Parathyroid adenoma (tissue), 2 donors: ENCODE results near the gene SPSB2.
"Not testable (repeated sequence)": the region's sequence is repeated elsewhere in the genome, so short reads cannot be mapped to it uniquely, and the experiment has no call there.

Experiments used
- H2AFZ ChIP-seq: fragments of 300-600 bp; sonication (generic); one replicate; pipeline ENCODE4 v1.7.0; 2017; ENCODE audit warnings: antibody characterized with exemption, mild to moderate bottlenecking
- H3K27ac ChIP-seq: fragments of 300-600 bp; sonication (generic); one replicate; pipeline ENCODE4 v1.7.0; 2017
- H3K27me3 ChIP-seq: fragments of 300-600 bp; sonication (generic); one replicate; pipeline ENCODE4 v1.7.0; 2017; ENCODE audit warnings: low read length; ENCODE audit not compliant: control insufficient read depth, insufficient read depth
- H3K36me3 ChIP-seq: fragments of 300-600 bp; sonication (generic); one replicate; pipeline ENCODE4 v1.7.0; 2017; ENCODE audit warnings: low read length; ENCODE audit not compliant: control insufficient read depth, insufficient read depth
- H3K4me1 ChIP-seq: fragments of 300-600 bp; sonication (generic); one replicate; pipeline ENCODE4 v1.7.0; 2017; ENCODE audit warnings: control low read depth
- H3K4me2 ChIP-seq: fragments of 300-600 bp; sonication (generic); one replicate; pipeline ENCODE4 v1.7.0; 2017; ENCODE audit warnings: low read length
- H3K4me3 ChIP-seq: fragments of 300-600 bp; sonication (generic); one replicate; pipeline ENCODE4 v1.7.0; 2017; ENCODE audit warnings: low read depth, low read length
- H3K79me2 ChIP-seq: fragments of 300-600 bp; sonication (generic); one replicate; pipeline ENCODE4 v1.7.0; 2017; ENCODE audit warnings: control low read depth
- H3K9ac ChIP-seq: fragments of 300-600 bp; sonication (generic); one replicate; pipeline ENCODE4 v1.7.0; 2017; ENCODE audit warnings: mild to moderate bottlenecking
- H3K9me3 ChIP-seq: fragments of 300-600 bp; sonication (generic); one replicate; pipeline ENCODE4 v1.7.0; 2017; ENCODE audit warnings: low read length; ENCODE audit not compliant: control insufficient read depth
- CTCF ChIP-seq: fragments of 300-600 bp; sonication (generic); IDR thresholded peaks from one replicate; pipeline ENCODE4 v1.7.0; 2017; ENCODE audit warnings: antibody characterized with exemption, mild to moderate bottlenecking
- donor health status: primary hyperparathyroidism.

SPSB2 gene

GRCh38 chr12:6868211-6869048 lies 4.7 kb downstream of the SPSB2 start:
- H3K9me3 ChIP-seq: no peaks in the 10 kb centered on the region
- no peaks in the 10 kb centered on the region for H3K27me3 ChIP-seq
- H3K4me3 ChIP-seq: peak overlapping the region; percentile 99
- H3K4me2 ChIP-seq: peak overlapping the region; percentile 77
- H3K27ac ChIP-seq: peak overlapping the region; percentile 98
- H3K4me1 ChIP-seq: peaks cover 27% of the 10 kb centered on the region
- peak overlapping the region; percentile 97 for H3K9ac ChIP-seq
- H2AFZ ChIP-seq: peak overlapping the region; percentile 87
- H3K36me3 ChIP-seq: no peaks in the 10 kb centered on the region
- H3K79me2 ChIP-seq: no peaks in the 10 kb centered on the region
- no peak for TF ChIP-seq CTCF

GRCh38 chr12:6867413-6868210 lies 5.5 kb downstream of the SPSB2 start, which contains the start of gene TPI1:
TSS of gene TPI1 (plus strand) at chr12:6867531. CDS start at chr12:6867567, 36 bp downstream.
- peak within 1 kb of the TSS; percentile 86 for H3K4me2 ChIP-seq
- TF ChIP-seq CTCF: peak; percentile 13
- H3K36me3 ChIP-seq: no peaks in the 10 kb centered on the region

GRCh38 chr12:6866920-6867412 lies 6.1 kb downstream of the SPSB2 start:
- Histone ChIP-seq H2AFZ (peak overlapping the region; percentile 87), H3K36me3 (no peaks in the 10 kb centered on the region), H3K27ac (peak overlapping the region; percentile 98), H3K4me2 (peak overlapping the region; percentile 86), H3K79me2 (no peaks in the 10 kb centered on the region), H3K4me3 (peak overlapping the region; percentile 99), H3K27me3 (no peaks in the 10 kb centered on the region), H3K9me3 (no peaks in the 10 kb centered on the region), H3K4me1 (peaks cover 25% of the 10 kb centered on the region), H3K9ac (no peak overlapping the region)
- TF ChIP-seq CTCF: no peak

More at GRCh38 chr12:6867413-6868210, 5.5 kb downstream of the SPSB2 start, which contains the start of gene TPI1:
- H3K4me3 ChIP-seq: peak within 1 kb of the TSS; percentile 99
- H2AFZ ChIP-seq: peak within 1 kb of the TSS; percentile 87
- H3K9me3 ChIP-seq: no peaks in the 10 kb centered on the region
- H3K9ac ChIP-seq: peak within 1 kb of the TSS; percentile 97
- no peaks in the 10 kb centered on the region for H3K79me2 ChIP-seq
- no peaks in the 10 kb centered on the region for H3K27me3 ChIP-seq
- peak within 1 kb of the TSS; percentile 98 for H3K27ac ChIP-seq
- peaks cover 27% of the 10 kb centered on the region for H3K4me1 ChIP-seq

GRCh38 chr12:6866163-6866919 lies 6.8 kb downstream of the SPSB2 start:
- Histone ChIP-seq H2AFZ (peak overlapping the region; percentile 87), H3K4me1 (peaks cover 20% of the 10 kb centered on the region), H3K27ac (peak overlapping the region; percentile 98), H3K9ac (no peak overlapping the region), H3K9me3 (no peaks in the 10 kb centered on the region), H3K4me2 (peak overlapping the region; percentile 86), H3K27me3 (no peaks in the 10 kb centered on the region), H3K79me2 (no peaks in the 10 kb centered on the region), H3K36me3 (no peaks in the 10 kb centered on the region), H3K4me3 (no peak overlapping the region)
- no peak for TF ChIP-seq CTCF

GRCh38 chr12:6865307-6865706 lies 7.8 kb downstream of the SPSB2 start:
- H3K4me2 ChIP-seq, H3K36me3 ChIP-seq, H3K4me3 ChIP-seq, H3K27ac ChIP-seq, H3K79me2 ChIP-seq, H2AFZ ChIP-seq, H3K27me3 ChIP-seq, H3K9ac ChIP-seq, H3K9me3 ChIP-seq: not testable (repeated sequence)
- H3K4me1 ChIP-seq: peaks cover 17% of the 10 kb centered on the region
